HG02870 (cell line): ENCODE measurements around the gene TMEM161A.
"Not testable (repeated sequence)": the region's sequence is repeated elsewhere in the genome, so short reads cannot be mapped to it uniquely, and the experiment has no call there.

Experiments used
- ATAC-seq: cut with Tn5 transposase; IDR thresholded peaks from one replicate; pipeline ENCODE4 v1.9.1; 2021; ENCODE audit warnings: mild to moderate bottlenecking, moderate library complexity; ENCODE audit not compliant: unreplicated experiment

The TMEM161A gene

GRCh38 chr19:19123386-19123785, 14.9 kb downstream of the TMEM161A start:
- no peak for ATAC-seq

- no peak for ATAC-seq
Measured at GRCh38 chr19:19122902-19123301, 15.4 kb downstream of the TMEM161A start.

- ATAC-seq, result no peak
Measured at GRCh38 chr19:19121371-19121770, 16.9 kb downstream of the TMEM161A start.

DNA sequence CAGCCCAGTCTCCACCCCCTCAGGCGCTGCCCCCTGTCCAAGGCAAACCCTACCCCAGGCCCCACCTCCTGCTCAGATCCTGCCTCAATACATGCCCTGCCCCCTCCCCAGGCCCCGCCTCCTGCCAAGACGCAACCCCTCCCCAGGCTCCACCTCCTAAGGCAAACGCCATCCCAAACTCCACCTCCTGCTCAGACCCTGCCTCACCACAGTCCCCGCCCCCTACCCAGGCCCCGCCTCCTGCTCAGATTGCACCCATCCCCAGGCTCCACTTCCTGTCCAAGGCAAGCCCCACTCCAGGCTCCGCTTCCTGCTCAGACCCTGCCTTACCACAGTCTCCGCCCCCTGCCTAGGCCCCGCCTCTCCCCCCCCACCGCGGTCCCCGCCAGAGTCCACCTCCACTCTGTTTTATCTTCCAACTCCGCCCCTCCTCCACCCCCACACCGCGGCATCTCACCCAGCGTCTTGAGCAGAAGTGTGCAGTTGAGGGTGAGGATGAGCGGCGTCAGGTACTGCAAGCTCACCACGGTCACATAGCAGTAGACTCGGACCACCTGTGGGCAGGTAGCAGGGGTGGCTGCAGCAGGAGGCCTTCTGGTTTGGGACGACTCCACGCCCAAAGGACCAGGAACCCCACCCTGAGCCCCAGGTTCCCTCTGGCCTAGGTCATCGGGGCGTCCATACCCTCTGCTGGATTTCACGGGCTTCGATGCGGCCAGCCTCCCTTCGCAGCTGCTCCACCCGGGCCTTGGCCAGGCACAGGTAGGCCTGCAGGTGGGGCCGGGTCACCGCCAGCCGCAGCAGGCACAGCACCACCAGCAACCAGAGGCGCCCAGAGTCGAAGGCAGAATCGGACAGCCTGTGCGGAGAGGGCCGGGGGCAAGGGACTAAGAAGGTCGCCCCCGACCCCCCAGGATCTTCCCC, 17.7 kb downstream of the TMEM161A start:
- no peak for ATAC-seq

GRCh38 chr19:19119325-19120237, 18.7 kb downstream of the TMEM161A start:
- no peak for ATAC-seq

GRCh38 chr19:19115954-19116353, 22.3 kb downstream of the TMEM161A start:
- no peak for ATAC-seq

DNA sequence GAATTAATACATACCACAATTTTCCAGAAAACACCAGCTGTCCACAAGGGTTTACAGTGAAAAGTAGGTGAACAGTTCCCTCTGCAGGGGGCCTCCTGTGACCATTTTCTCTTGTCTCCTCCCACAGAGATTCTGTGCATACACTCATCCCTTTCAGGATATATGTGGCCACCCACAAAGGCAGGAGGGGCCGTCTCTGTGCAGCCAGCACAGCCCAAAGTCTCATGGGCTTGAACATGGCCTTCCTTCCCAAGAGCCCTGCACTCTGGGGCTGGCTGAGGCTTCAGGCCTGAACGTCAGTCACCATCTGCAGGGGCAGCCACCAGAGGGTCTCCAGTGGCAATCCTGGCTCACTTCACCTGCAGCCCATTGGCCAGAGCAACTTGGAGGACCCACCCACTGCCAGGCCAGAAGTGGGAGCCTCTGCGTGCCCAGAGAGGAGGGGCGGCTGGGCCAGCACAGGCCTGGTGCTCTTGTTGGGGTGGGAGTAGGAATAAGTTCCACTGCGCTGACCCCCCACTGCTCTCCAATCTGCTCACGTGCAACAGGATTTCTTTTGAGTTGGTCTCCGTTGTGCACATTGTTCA, 25.1 kb downstream of the TMEM161A start:
- ATAC-seq, result no peak

GRCh38 chr19:19111967-19112580, 26.2 kb downstream of the TMEM161A start:
- no peak for ATAC-seq

DNA sequence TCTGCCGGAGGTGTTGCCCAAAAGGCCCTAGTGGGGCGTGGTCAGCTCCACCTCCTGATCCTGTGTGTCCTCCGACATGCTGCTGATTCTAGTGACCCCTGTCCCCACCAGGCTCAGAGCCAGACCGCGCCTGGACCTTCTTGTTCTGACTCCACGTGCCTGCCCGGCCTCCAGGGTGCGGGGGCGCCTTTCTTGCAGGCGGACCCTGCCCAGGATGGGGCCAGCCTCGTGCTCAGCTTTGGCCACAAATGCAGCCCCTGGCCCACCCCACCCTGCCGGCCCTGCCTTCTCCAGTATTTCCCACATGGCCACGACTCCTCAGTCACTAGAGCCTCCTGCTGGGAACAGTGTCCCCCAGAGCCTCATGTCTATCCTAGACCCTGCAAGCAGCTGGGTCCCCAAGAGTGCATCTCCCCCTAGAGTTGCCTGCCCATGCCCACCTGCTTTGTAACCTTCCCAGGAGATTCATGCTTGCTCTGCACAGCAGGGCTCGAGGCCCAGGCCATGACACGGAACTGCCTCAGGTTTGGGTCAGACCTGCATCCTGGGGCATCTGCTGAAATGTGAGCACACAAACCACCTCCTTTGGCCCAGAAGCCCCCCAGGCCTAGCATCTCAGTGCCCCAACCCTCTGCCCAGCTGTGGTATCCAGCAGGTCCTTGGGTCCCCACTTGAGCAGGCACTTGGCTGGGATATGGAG, 27.0 kb downstream of the TMEM161A start:
- ATAC-seq, result no peak

DNA sequence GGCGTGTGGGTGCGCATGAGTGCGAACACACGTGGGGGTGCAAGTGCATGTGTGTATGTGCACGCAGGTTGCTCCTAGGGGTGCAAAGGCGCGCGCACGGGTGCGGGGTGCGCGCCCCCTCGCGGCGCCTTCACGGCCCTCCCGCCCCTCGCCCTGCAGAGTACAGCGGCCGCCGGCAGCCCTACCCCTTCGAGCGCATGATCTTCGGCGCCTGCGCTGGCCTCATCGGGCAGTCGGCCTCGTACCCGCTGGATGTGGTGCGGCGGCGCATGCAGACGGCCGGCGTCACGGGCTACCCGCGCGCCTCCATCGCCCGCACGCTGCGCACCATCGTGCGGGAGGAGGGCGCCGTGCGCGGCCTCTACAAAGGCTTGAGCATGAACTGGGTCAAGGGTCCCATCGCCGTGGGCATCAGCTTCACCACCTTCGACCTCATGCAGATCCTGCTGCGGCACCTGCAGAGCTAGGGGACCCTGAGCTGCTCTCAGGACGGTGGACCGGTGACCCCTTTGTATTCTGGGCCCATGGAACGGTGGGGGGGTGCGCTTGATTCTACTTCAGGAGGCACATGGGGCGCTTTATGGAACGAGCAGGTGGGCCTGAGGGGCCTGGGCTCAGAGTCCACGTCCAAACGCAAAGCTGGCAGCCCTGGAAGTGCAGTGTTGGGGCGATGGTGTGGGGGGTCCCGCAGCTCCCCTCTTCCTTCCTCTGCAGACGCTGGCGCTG, 27.7 kb downstream of the TMEM161A start:
- ATAC-seq, result no peak

DNA sequence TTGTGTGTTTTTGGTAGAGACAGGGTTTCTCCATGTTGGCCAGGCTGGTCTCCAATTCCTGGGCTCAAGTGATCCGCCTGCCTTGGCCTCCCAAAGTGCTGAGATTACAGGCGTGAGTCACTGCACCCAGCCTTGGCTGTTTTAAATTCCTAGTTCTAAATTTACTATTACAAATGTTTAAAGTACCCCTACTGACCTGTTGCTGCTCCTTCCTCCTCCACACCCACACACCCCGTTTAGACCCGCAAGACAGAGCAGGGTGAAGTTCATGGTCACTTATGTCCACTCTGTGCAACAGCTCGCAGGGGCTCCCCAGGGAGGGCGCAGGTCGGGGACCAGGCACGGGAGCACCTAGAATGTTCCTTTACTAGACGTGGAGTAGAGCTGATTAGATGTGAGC, 28.7 kb downstream of the TMEM161A start:
- no peak for ATAC-seq

GRCh38 chr19:19107654-19108053, 30.6 kb downstream of the TMEM161A start:
- ATAC-seq, result no peak

DNA sequence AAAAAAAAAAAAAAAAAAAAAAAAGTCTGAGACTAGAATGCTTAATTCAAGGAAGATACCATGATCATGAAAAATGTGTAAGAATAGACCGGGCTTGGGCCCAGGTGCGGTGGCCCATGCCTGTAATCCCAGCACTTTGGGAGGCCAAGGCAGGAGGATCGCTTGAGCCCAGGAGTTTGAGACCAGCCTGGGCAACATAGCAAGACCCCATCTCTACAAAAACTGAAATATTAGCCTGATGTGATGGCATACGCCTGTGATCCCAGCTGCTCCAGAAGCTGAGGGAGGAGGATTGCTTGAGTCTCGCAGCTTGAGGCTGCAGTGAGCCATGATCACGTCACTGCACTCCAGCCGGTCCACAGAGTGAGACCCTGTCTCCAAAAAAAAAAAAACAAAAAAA, 31.3 kb downstream of the TMEM161A start:
- not testable (repeated sequence) for ATAC-seq

GRCh38 chr19:19106056-19106551, 32.2 kb downstream of the TMEM161A start:
- no peak for ATAC-seq

DNA sequence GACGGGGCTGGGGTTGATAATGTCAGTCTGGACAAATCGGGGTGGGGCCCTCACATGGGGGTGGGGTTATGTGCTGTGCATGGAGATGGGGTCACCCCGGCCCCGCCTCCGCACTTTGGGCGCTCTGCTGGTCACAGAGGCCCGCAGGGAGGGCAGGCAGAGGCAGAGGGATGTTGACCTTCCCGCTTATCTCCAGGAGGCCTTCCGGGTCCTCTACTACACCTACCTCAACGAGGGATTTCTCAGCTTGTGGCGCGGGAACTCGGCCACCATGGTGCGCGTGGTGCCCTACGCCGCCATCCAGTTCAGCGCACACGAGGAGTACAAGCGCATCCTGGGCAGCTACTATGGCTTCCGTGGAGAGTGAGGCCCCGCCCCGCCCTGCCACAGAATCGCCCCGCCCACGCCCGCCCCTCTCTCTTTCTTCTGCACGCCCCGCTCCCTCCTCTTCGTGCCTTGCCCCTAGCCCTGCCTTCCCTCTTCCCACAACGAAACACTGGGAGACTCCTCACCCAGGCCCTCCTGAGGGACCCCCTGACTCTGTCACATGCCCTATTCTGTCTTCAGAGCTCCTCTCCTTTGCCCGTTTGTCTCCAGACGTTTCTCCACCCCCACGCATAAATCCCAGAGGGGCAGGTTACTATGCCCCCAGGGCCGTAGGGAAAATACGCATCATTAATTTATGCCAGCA, 32.8 kb downstream of the TMEM161A start:
- ATAC-seq, result no peak

DNA sequence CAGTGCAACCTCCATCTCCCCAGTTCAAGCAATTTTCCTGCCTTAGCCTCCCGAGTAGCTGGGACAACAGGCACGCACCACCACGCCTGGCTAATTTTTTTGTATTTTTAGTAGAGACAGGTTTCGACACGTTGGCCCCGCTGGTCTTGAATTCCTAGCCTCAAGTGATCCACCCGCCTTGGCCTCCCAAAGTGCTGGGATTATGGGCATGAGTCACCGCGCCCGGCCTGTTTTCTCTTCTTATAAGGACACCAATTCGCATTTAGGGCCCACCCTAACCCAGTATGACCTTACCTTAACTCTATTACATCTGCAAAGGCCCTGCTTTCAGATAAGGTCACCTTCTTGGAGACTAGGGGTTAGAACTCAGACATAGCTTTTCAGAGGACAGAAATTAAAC, 35.1 kb downstream of the TMEM161A start:
- ATAC-seq, result no peak

DNA sequence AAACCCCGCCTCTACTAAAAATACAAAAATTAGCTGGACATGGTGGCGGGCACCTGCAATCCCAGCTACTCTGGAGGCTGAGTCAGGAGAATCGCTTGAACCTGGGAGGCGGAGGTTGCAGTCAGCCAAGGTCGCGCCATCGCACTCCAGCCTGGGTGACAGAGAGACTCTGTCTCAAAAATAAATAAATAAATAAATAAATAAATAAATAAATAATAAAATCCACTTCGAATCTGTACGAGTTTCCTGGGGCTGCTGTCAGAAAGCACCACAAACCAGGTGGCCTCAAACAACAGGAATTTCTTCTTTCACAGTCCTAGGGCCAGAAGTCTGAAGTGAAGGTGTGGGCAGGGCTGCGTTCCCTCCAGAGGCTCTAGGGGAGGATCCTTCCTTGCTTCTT, 35.7 kb downstream of the TMEM161A start:
- not testable (repeated sequence) for ATAC-seq

DNA sequence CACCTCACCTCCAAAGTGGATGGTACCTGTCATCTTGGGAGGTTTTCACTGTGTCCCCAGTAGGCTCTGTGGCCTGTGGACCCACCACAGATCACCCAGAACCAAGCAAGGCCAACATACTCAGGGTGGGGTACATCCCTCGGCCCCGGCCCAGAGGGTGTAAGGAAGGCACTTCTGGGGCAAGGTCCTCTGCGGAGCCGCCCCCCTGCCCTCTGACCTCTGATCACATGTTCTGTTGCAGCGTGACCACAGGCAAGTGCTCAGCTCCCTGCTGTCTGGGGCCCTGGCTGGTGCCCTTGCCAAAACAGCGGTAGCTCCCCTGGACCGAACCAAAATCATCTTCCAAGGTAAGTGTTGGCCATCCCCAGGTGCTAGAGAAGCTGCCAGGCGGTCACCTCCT, 36.7 kb downstream of the TMEM161A start:
- ATAC-seq, result no peak
